ENCODE measurements around the gene SLC23A2.
"Not testable (repeated sequence)": the region's sequence is repeated elsewhere in the genome, so short reads cannot be mapped to it uniquely, and the experiment has no call there.

Gene SLC23A2

DNA sequence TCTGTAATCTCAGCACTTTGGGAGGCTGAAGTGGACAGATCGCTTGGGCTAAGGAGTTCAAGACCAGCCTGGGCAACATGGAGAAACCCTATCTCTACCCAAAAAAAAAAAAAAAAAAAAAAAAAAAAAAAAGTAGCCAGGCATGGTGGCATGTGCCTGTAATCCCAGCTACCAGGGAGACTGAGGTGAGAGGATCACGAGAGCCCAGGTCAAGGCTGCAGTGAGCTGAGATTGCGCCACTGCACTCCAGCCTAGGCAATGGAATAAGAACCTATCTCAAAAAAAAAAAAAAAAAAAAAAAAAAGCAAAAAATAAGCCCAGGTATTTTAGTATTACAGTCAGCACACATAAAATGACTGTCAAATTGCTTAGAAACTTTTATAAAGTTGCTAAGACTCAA, 152.5 kb downstream of the SLC23A2 start:
- H3K4me1 ChIP-seq (ENCODE audit: control insufficient read depth in 2 of 2, insufficient read depth in 1 of 2, low read depth in 1 of 2, low read length in 2 of 2); H2BK15ac ChIP-seq (ENCODE audit: low read length); H2AFZ ChIP-seq (ENCODE audit: low read length); H3K27me3 ChIP-seq (ENCODE audit: control insufficient read depth in 3 of 3, insufficient read depth in 3 of 3, low read depth in 1 of 3, low read length in 3 of 3); H3K9me3 ChIP-seq (replicated peaks in 1 of 2; ENCODE audit: control insufficient read depth in 2 of 2, insufficient read depth in 1 of 2, low read depth in 1 of 2, low read length in 2 of 2); H4K91ac ChIP-seq (ENCODE audit: low read depth, low read length, poor library complexity); H3K18ac ChIP-seq (ENCODE audit: low read length); DNase-seq (ENCODE audit: low spot score); H2BK12ac ChIP-seq (ENCODE audit: low read length); H3K14ac ChIP-seq (ENCODE audit: low read length); H2BK120ac ChIP-seq (ENCODE audit: low read depth, low read length); H2BK5ac ChIP-seq (ENCODE audit: low read length); H3K36me3 ChIP-seq (replicated peaks in 1 of 2; ENCODE audit: control insufficient read depth in 2 of 2, insufficient read depth in 2 of 2, low read length in 2 of 2); H4K8ac ChIP-seq (ENCODE audit: low read depth, low read length); H3K23ac ChIP-seq (ENCODE audit: low read depth, low read length, poor library complexity); H3K27ac ChIP-seq (replicated peaks; ENCODE audit: low read length); H3K4ac ChIP-seq (ENCODE audit: low read length); H2AK5ac ChIP-seq (ENCODE audit: low read depth, low read length); H3K4me2 ChIP-seq (ENCODE audit: insufficient read depth, low read length, poor library complexity, severe bottlenecking); H3K79me1 ChIP-seq (ENCODE audit: low read depth, low read length); H3K4me3 ChIP-seq (ENCODE audit: low read length in 2 of 2); H3K9ac ChIP-seq (ENCODE audit: low read depth, low read length, poor library complexity): not testable (repeated sequence)
- no CpG with 5 or more reads among the region's 3 CpGs for WGBS, 2 donors (ENCODE audit: extremely low coverage in 2 of 2, insufficient read length in 2 of 2, insufficient replicate concordance in 1 of 2)

GRCh38 chr20:4848041-4848440, 153.3 kb downstream of the SLC23A2 start:
- WGBS, 2 donors (ENCODE audit: extremely low coverage in 2 of 2, insufficient read length in 2 of 2, insufficient replicate concordance in 1 of 2): no CpG with 5 or more reads among the region's 7 CpGs
- H3K4ac ChIP-seq (ENCODE audit: low read length): no peak overlapping the region
- no peak overlapping the region for H2BK15ac ChIP-seq (ENCODE audit: low read length)

DNA sequence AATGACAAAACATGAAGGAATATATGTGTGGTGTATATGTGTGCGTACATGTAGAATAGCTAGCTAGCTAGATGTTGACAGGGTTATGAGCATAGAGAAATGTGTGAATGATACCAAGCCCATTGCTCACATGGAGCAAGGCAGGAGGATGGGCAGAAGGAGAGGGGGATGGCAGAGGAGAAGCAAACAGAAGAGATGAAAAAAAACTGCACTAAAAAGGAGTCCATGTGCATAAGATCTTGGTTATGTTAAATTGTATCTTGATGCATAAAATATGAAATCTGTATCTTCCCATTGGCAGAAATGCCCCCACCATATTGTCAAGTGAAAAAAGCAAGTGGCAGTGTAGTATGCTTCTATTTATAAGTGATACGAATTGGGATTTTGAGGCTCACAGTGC, 154.5 kb downstream of the SLC23A2 start:
- Histone ChIP-seq H2BK5ac (ENCODE audit: low read length) (no peak overlapping the region), H3K36me3 (replicated peaks in 1 of 2; ENCODE audit: control insufficient read depth in 2 of 2, insufficient read depth in 2 of 2, low read length in 2 of 2) (no peaks in the 10 kb centered on the region), H2AK5ac (ENCODE audit: low read depth, low read length) (no peak overlapping the region), H2AFZ (ENCODE audit: low read length) (no peak overlapping the region), H3K18ac (ENCODE audit: low read length) (no peak overlapping the region), H2BK120ac (ENCODE audit: low read depth, low read length) (no peak overlapping the region), H3K4me3 (ENCODE audit: low read length in 2 of 2) (no peak overlapping the region), H4K91ac (ENCODE audit: low read depth, low read length, poor library complexity) (peak overlapping the region; percentile 92), H2BK15ac (ENCODE audit: low read length) (no peak overlapping the region), H3K9me3 (replicated peaks in 1 of 2; ENCODE audit: control insufficient read depth in 2 of 2, insufficient read depth in 1 of 2, low read depth in 1 of 2, low read length in 2 of 2) (no peaks in the 10 kb centered on the region), H4K8ac (ENCODE audit: low read depth, low read length) (no peak overlapping the region), H3K9ac (ENCODE audit: low read depth, low read length, poor library complexity) (no peak overlapping the region), H3K79me1 (ENCODE audit: low read depth, low read length) (peaks cover under 1% of the 10 kb centered on the region), H3K4me1 (ENCODE audit: control insufficient read depth in 2 of 2, insufficient read depth in 1 of 2, low read depth in 1 of 2, low read length in 2 of 2) (no peaks in the 10 kb centered on the region), H2BK12ac (ENCODE audit: low read length) (no peak overlapping the region), H3K27me3 (ENCODE audit: control insufficient read depth in 3 of 3, insufficient read depth in 3 of 3, low read depth in 1 of 3, low read length in 3 of 3) (no peaks in the 10 kb centered on the region), H3K14ac (ENCODE audit: low read length) (no peak overlapping the region), H3K23ac (ENCODE audit: low read depth, low read length, poor library complexity) (no peak overlapping the region), H3K4ac (ENCODE audit: low read length) (no peak overlapping the region), H3K4me2 (ENCODE audit: insufficient read depth, low read length, poor library complexity, severe bottlenecking) (no peak overlapping the region), H3K27ac (replicated peaks; ENCODE audit: low read length) (no peak overlapping the region)
- no CpG with 5 or more reads among the region's 2 CpGs for WGBS, 2 donors (ENCODE audit: extremely low coverage in 2 of 2, insufficient read length in 2 of 2, insufficient replicate concordance in 1 of 2)
- DNase-seq (ENCODE audit: low spot score): no peak

More at GRCh38 chr20:4848041-4848440, 153.3 kb downstream of the SLC23A2 start:
- H3K9ac ChIP-seq (ENCODE audit: low read depth, low read length, poor library complexity): no peak overlapping the region
- H2BK5ac ChIP-seq (ENCODE audit: low read length): no peak overlapping the region
- no peaks in the 10 kb centered on the region for H3K36me3 ChIP-seq (replicated peaks in 1 of 2; ENCODE audit: control insufficient read depth in 2 of 2, insufficient read depth in 2 of 2, low read length in 2 of 2)
- H2BK120ac ChIP-seq (ENCODE audit: low read depth, low read length): no peak overlapping the region
- no peak overlapping the region for H2AFZ ChIP-seq (ENCODE audit: low read length)
- H3K23ac ChIP-seq (ENCODE audit: low read depth, low read length, poor library complexity): no peak overlapping the region
- no peak overlapping the region for H4K8ac ChIP-seq (ENCODE audit: low read depth, low read length)
- H2AK5ac ChIP-seq (ENCODE audit: low read depth, low read length): no peak overlapping the region
- H3K79me1 ChIP-seq (ENCODE audit: low read depth, low read length): peaks cover 1% of the 10 kb centered on the region
- no peak overlapping the region for H3K4me3 ChIP-seq (ENCODE audit: low read length in 2 of 2)
- DNase-seq (ENCODE audit: low spot score): no peak
- no peak overlapping the region for H3K18ac ChIP-seq (ENCODE audit: low read length)
- no peak overlapping the region for H3K4me2 ChIP-seq (ENCODE audit: insufficient read depth, low read length, poor library complexity, severe bottlenecking)
- H2BK12ac ChIP-seq (ENCODE audit: low read length): no peak overlapping the region
- no peaks in the 10 kb centered on the region for H3K9me3 ChIP-seq (replicated peaks in 1 of 2; ENCODE audit: control insufficient read depth in 2 of 2, insufficient read depth in 1 of 2, low read depth in 1 of 2, low read length in 2 of 2)
- no peak overlapping the region for H3K14ac ChIP-seq (ENCODE audit: low read length)
- H3K27me3 ChIP-seq (ENCODE audit: control insufficient read depth in 3 of 3, insufficient read depth in 3 of 3, low read depth in 1 of 3, low read length in 3 of 3): no peaks in the 10 kb centered on the region
- no peak overlapping the region for H4K91ac ChIP-seq (ENCODE audit: low read depth, low read length, poor library complexity)
- no peaks in the 10 kb centered on the region for H3K4me1 ChIP-seq (ENCODE audit: control insufficient read depth in 2 of 2, insufficient read depth in 1 of 2, low read depth in 1 of 2, low read length in 2 of 2)
- H3K27ac ChIP-seq (replicated peaks; ENCODE audit: low read length): no peak overlapping the region

GRCh38 chr20:4844751-4845465, 156.4 kb downstream of the SLC23A2 start:
- Histone ChIP-seq H3K23ac (ENCODE audit: low read depth, low read length, poor library complexity) (no peak overlapping the region), H2AFZ (ENCODE audit: low read length) (no peak overlapping the region), H3K9me3 (replicated peaks in 1 of 2; ENCODE audit: control insufficient read depth in 2 of 2, insufficient read depth in 1 of 2, low read depth in 1 of 2, low read length in 2 of 2) (no peaks in the 10 kb centered on the region), H2AK5ac (ENCODE audit: low read depth, low read length) (no peak overlapping the region), H3K18ac (ENCODE audit: low read length) (no peak overlapping the region), H3K27me3 (ENCODE audit: control insufficient read depth in 3 of 3, insufficient read depth in 3 of 3, low read depth in 1 of 3, low read length in 3 of 3) (no peaks in the 10 kb centered on the region), H2BK5ac (ENCODE audit: low read length) (no peak overlapping the region), H3K79me1 (ENCODE audit: low read depth, low read length) (no peaks in the 10 kb centered on the region), H3K27ac (replicated peaks; ENCODE audit: low read length) (no peak overlapping the region), H3K36me3 (replicated peaks in 1 of 2; ENCODE audit: control insufficient read depth in 2 of 2, insufficient read depth in 2 of 2, low read length in 2 of 2) (no peaks in the 10 kb centered on the region), H3K14ac (ENCODE audit: low read length) (no peak overlapping the region), H2BK12ac (ENCODE audit: low read length) (no peak overlapping the region), H2BK15ac (ENCODE audit: low read length) (no peak overlapping the region), H3K4me2 (ENCODE audit: insufficient read depth, low read length, poor library complexity, severe bottlenecking) (no peak overlapping the region), H3K4me3 (ENCODE audit: low read length in 2 of 2) (no peak overlapping the region), H3K4ac (ENCODE audit: low read length) (no peak overlapping the region), H2BK120ac (ENCODE audit: low read depth, low read length) (no peak overlapping the region), H4K91ac (ENCODE audit: low read depth, low read length, poor library complexity) (no peak overlapping the region), H4K8ac (ENCODE audit: low read depth, low read length) (no peak overlapping the region), H3K9ac (ENCODE audit: low read depth, low read length, poor library complexity) (no peak overlapping the region), H3K4me1 (ENCODE audit: control insufficient read depth in 2 of 2, insufficient read depth in 1 of 2, low read depth in 1 of 2, low read length in 2 of 2) (no peaks in the 10 kb centered on the region)
- no peak for DNase-seq (ENCODE audit: low spot score)
- no CpG with 5 or more reads among the region's 9 CpGs for WGBS, 2 donors (ENCODE audit: extremely low coverage in 2 of 2, insufficient read length in 2 of 2, insufficient replicate concordance in 1 of 2)

Data from neuronal stem cell (in vitro differentiated cells).